ENCODE measurements around the gene NFATC1. TPM values are rescaled to one million over a fixed set of nuclear protein-coding genes. Genes with fewer than 3 reads are reported as not detected.

Gene NFATC1
- total RNA-seq, 1 experiment from 2014 or later: 3.4 TPM

DNA sequence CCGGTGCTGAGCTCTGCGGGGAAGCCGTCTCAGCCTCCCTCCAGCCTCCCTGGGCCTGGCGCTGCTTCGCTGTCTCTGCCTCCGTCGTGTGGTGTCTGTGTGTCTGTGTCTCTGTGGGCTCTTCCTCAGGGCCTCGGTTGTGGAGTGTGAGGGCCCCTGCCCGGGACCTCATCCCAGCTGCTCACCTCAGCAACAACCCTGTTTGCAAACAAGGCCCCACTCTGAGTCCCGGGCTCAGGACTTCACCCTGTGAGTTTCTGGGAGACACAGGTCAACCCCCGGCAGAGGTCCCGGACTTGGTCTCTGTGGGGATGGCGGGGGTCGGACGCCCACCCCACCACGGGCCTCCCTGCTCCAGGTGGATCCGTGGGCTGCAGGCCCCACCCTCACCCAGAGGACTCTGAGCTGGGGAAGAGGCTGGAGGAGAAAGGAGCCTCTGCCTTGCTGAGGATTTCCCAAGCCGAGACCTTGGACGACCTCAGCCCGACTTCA is 156.5 kb downstream of the NFATC1 start:
- Histone ChIP-seq H3K4me3 (no peak overlapping the region), H3K4me1 (replicated peaks) (peaks cover 15% of the 10 kb centered on the region), H3K27me3 (replicated peaks) (no peaks in the 10 kb centered on the region), H3K27ac (no peak overlapping the region), H3K9me3 (replicated peaks) (no peaks in the 10 kb centered on the region), H3K36me3 (no peaks in the 10 kb centered on the region)
- DNase-seq (ENCODE audit: low read depth in 1 of 2, low spot score in 2 of 2): no peak

DNA sequence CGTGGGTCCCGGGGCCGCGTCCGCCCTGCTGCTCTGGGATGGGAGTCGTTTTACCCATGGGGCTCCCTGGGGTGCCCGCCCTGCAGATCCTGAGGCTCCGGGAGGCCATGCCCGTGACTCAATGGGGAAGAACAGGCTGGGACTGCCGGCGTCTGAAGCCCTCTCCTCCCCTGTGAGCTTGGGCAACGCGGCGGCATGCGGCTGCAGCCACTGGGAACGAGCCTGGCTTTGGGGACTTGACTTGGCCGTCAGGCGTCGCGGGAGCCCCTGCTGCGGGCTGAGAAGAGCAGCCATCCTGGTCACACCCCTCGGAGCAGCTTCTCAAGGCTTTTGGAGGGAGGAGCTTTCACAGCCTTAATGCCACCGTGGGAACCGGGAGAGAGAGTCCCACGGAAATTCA is 157.0 kb downstream of the NFATC1 start:
- no peak overlapping the region for H3K27ac ChIP-seq
- peaks cover 10% of the 10 kb centered on the region for H3K4me1 ChIP-seq (replicated peaks)
- DNase-seq (ENCODE audit: low read depth in 1 of 2, low spot score in 2 of 2): no peak
- no peaks in the 10 kb centered on the region for H3K27me3 ChIP-seq (replicated peaks)
- no peaks in the 10 kb centered on the region for H3K9me3 ChIP-seq (replicated peaks)
- no peak overlapping the region for H3K4me3 ChIP-seq
- H3K36me3 ChIP-seq: no peaks in the 10 kb centered on the region

DNA sequence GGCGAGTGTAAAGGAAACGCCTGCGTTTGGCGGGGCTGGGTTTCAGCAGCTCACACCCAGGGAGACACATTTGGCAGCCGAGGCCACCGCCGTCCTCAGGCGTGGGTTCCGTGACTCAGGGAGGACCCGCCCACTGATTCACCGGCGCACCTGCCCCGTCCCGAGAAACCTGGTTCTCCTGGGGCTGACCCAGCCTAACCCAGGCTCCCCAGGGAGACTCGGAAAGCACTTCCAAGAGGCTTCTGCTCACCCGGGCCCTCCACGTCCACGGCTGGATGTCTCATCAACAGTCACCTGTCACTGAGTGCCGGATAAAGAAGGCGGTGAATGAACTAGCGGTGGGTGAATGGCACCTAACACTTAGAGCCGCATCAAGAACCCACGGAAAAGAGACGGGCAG is 157.4 kb downstream of the NFATC1 start:
- Histone ChIP-seq H3K27me3 (replicated peaks) (no peaks in the 10 kb centered on the region), H3K4me1 (replicated peaks) (peaks cover 5% of the 10 kb centered on the region), H3K9me3 (replicated peaks) (no peaks in the 10 kb centered on the region), H3K36me3 (no peaks in the 10 kb centered on the region), H3K4me3 (no peak overlapping the region), H3K27ac (no peak overlapping the region)
- no peak for DNase-seq (ENCODE audit: low read depth in 1 of 2, low spot score in 2 of 2)

DNA sequence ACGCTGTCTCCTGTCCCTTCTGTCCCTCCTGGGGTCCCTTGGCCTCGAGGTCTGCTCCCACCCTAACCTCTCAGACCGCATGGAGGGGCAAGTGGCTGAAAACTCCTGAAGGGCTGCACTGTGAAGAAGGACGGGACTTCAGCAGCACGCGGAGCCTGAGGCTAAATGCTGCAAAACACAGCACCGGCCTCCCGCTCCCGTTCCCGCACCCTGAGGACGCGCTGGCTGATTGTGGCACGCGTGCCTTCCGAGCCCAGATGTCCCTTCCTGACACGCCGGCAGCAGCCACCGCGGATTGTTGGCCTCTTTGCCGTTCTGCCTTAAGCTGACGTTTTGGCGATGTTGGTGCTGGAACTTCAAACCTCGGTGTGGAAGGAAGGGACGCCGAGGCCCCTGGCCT is 158.0 kb downstream of the NFATC1 start:
- Histone ChIP-seq H3K36me3 (no peaks in the 10 kb centered on the region), H3K4me1 (replicated peaks) (no peaks in the 10 kb centered on the region), H3K27me3 (replicated peaks) (no peaks in the 10 kb centered on the region), H3K4me3 (no peak overlapping the region), H3K27ac (no peak overlapping the region), H3K9me3 (replicated peaks) (no peaks in the 10 kb centered on the region)
- DNase-seq (ENCODE audit: low read depth in 1 of 2, low spot score in 2 of 2): no peak

DNA sequence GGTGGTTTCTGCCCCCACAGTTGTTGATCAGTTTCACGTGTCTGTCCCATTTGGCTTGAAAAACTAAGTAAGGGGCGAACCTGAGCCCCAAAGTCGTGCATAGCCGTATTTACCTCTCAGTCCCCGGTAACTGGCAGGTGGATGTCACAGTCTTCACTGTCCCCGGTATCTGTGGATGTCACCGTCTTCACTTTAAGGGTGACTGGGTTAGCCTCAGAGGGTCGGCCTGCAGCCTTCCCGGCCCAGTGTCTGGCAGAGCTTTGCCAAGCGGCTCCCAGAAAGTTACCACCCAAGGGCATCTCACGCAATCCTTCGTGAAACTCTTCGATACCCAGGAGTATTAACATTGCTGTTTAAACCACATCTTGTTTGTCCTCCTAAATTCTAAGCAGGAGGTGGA is 158.6 kb downstream of the NFATC1 start:
- no peaks in the 10 kb centered on the region for H3K36me3 ChIP-seq
- no peak for DNase-seq (ENCODE audit: low read depth in 1 of 2, low spot score in 2 of 2)
- peaks cover under 1% of the 10 kb centered on the region for H3K4me1 ChIP-seq (replicated peaks)
- no peaks in the 10 kb centered on the region for H3K9me3 ChIP-seq (replicated peaks)
- H3K4me3 ChIP-seq: no peak overlapping the region
- H3K27ac ChIP-seq: no peak overlapping the region
- no peaks in the 10 kb centered on the region for H3K27me3 ChIP-seq (replicated peaks)

DNA sequence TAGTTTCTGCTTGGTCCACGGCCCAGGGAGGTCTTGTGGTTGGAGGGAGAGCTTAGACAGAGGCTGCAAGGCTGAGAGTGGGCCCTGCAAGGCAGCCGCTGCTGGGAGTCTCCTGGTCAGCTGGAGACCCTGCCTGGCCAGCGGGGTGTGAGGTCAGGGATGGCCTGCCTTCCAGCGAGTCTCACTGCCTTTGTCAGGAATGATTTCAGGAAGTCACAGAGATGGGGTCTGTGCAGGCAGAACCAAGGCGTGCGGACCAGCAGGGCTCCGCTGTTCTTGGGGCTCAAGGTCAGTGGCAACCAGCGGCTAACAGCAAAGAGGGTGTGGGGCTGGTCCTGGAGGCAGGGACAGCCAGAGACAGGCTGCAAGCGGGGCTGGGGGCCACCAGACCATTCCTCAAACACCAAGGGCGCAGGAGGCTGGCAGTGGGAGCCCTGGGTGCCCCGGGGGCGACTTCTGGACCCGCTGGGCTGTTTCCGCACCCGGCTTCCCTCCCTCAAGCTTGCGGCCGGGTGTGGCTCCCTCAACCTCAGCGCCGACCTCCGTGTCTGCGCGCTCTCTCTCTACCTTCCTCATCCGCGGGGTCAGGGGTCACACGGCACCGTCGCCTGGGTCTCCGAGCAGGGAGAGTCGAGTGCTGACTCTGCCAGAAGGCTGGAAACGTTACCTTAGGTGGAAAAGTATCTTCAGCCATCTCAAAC is 159.4 kb downstream of the NFATC1 start:
- Histone ChIP-seq H3K9me3 (replicated peaks) (no peaks in the 10 kb centered on the region), H3K4me1 (replicated peaks) (peaks cover 8% of the 10 kb centered on the region), H3K36me3 (no peaks in the 10 kb centered on the region), H3K27ac (no peak overlapping the region), H3K4me3 (no peak overlapping the region), H3K27me3 (replicated peaks) (no peaks in the 10 kb centered on the region)
- DNase-seq (ENCODE audit: low read depth in 1 of 2, low spot score in 2 of 2): no peak

DNA sequence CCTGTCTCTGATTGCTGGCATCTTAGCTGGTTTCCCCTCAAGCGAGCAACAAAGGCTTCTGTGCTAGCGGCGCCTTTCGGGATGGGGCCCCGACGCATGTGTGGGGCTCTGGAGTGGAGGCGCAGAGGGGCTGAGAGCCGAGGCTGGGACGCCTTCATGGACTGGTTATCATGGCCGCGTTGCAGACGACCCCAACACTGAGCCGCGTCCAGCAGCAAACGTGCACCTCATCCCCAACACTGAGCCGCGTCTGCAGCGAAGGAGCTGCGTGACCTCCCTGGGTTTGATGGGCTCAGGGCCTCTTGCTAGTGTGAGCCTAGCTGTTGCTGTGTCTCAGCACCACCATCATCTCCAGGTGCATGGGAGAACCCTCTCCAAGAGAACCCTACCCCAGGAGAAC is 160.2 kb downstream of the NFATC1 start:
- no peaks in the 10 kb centered on the region for H3K36me3 ChIP-seq
- no peaks in the 10 kb centered on the region for H3K27me3 ChIP-seq (replicated peaks)
- peaks cover 15% of the 10 kb centered on the region for H3K4me1 ChIP-seq (replicated peaks)
- no peaks in the 10 kb centered on the region for H3K9me3 ChIP-seq (replicated peaks)
- no peak for DNase-seq (ENCODE audit: low read depth in 1 of 2, low spot score in 2 of 2)
- H3K27ac ChIP-seq: no peak overlapping the region
- no peak overlapping the region for H3K4me3 ChIP-seq

DNA sequence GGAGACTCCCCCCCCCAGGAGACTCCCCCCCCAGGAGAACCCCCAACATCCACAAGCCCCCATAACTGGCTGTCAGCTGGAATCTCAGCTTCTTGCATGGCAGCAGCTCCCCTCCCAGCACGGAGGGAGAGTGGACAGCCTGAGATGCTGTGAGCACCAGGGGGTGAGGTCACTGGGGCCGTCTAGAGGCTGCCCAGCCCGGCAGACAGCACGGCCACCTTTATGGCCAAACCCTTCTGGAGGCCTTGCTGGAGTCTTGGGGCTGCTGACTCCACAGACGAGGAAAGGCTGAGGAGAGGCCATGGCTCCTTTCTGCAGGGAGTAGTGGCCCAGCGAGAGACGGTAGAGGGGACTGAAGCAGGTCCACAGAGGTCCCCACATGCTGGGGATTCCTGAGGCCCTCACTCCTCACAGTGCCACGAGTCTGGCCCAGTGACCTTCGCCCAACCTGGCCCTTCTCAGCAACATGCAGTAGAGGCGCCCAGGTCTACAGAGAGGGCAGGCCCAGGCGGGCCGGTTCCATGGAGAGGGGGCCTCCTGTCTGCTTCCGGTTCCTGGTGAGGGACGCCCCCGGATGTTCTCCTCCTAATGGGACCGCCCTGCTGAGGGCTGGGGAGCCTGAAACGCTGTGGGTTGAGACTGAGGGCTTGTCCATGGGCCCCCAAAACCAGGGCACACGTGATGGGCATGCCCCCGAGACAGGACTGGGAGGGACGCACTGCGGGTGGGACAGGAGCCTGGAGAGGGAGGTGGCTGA is 161.3 kb downstream of the NFATC1 start:
- Histone ChIP-seq H3K9me3 (replicated peaks) (no peaks in the 10 kb centered on the region), H3K4me3 (no peak overlapping the region), H3K4me1 (replicated peaks) (peaks cover 24% of the 10 kb centered on the region), H3K27me3 (replicated peaks) (no peaks in the 10 kb centered on the region), H3K27ac (no peak overlapping the region), H3K36me3 (no peaks in the 10 kb centered on the region)
- DNase-seq (ENCODE audit: low read depth in 1 of 2, low spot score in 2 of 2): no peak

DNA sequence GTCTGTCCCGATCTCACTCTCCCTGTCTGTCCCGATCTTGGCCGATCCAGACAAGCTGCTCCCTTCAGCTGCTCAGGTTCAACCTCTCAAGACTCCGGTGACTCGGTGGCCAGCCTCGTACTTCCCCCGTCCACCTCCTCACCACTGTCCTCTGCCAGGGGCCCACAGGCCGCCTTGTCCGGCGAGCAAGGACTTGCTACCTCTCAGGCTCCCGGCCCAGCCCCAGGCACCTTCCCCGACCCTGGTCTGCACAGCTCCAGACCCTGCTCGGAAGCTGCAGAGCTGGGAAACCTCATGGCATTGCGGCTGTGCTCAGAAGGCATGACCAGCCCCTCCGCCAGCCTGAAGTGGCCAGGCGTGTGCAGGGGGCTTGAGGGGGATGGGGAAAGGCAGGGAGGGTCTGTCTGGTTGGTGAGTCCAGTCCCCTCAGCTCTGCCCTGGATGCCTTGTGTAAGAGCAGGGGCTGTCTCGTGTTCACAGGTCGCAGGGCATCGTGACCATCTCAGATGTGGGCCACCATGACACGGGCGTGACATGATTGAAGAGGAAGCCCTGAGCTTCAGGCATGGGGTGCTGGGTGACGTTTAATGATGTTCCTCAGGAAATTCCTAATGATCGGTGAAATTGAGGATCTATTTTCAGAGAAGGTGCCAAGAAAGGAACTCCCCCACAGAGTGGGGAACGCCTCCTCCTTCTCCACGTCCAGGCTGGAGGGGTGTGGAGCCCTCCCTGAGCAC is 162.6 kb downstream of the NFATC1 start:
- no peaks in the 10 kb centered on the region for H3K36me3 ChIP-seq
- no peak overlapping the region for H3K27ac ChIP-seq
- DNase-seq (ENCODE audit: low read depth in 1 of 2, low spot score in 2 of 2): no peak
- peaks cover 30% of the 10 kb centered on the region for H3K4me1 ChIP-seq (replicated peaks)
- H3K4me3 ChIP-seq: no peak overlapping the region
- no peaks in the 10 kb centered on the region for H3K9me3 ChIP-seq (replicated peaks)
- no peaks in the 10 kb centered on the region for H3K27me3 ChIP-seq (replicated peaks)

DNA sequence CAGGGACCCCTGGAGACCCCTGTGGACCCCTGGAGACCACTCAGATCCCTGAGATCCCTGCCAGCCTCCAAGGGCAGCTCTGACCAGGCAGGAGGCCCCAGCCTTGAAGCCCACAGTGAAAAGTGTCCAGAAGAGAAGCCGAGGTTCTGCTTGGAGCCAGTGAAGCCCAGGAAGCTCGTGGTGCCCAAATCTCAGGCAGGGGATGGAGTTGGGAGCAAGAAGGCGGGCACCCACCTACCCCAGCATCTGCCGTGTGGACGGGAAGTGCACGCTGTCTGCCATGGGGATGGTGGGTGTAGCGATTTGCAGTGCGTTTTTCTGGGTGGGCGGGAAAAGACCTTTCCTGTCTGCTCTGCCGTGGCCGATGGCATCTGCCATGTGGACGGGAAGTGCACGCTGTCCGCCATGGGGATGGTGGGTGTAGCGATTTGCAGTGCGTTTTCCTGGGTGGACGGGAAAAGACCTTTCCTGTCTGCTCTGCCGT is 163.2 kb downstream of the NFATC1 start:
- Histone ChIP-seq H3K36me3 (no peaks in the 10 kb centered on the region), H3K27me3 (replicated peaks) (no peaks in the 10 kb centered on the region), H3K9me3 (replicated peaks) (no peaks in the 10 kb centered on the region), H3K4me3 (no peak overlapping the region), H3K27ac (no peak overlapping the region), H3K4me1 (replicated peaks) (peaks cover 30% of the 10 kb centered on the region)
- no peak for DNase-seq (ENCODE audit: low read depth in 1 of 2, low spot score in 2 of 2)

DNA sequence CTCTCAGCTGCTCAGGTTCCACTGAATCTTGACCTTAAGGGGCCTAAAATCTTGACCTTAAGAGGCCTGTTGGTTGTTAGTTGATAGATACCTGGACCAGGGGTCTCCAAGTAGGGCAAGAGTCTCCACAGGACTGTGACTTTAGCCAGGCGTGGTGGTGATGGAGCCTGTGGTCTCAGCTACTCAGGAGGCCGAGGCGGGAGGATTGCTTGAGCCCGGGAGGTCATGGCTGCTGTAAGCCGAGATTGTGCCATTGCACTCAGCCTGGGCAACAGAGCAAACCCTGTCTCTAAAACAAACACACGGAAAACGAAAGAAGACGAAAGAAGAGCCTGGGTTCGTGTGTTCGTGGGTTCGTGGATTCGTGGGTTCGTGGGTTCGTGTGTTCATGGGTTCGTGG is 163.7 kb downstream of the NFATC1 start:
- H3K27ac ChIP-seq: peak overlapping the region; percentile 84; the same call in 1 of the 2 replicates
- peak in 1 of 2 experiments; percentile 31 for DNase-seq (ENCODE audit: low read depth in 1 of 2, low spot score in 2 of 2)
- no peaks in the 10 kb centered on the region for H3K9me3 ChIP-seq (replicated peaks)
- peaks cover 34% of the 10 kb centered on the region for H3K4me1 ChIP-seq (replicated peaks)
- no peaks in the 10 kb centered on the region for H3K36me3 ChIP-seq
- no peaks in the 10 kb centered on the region for H3K27me3 ChIP-seq (replicated peaks)
- H3K4me3 ChIP-seq: no peak overlapping the region

DNA sequence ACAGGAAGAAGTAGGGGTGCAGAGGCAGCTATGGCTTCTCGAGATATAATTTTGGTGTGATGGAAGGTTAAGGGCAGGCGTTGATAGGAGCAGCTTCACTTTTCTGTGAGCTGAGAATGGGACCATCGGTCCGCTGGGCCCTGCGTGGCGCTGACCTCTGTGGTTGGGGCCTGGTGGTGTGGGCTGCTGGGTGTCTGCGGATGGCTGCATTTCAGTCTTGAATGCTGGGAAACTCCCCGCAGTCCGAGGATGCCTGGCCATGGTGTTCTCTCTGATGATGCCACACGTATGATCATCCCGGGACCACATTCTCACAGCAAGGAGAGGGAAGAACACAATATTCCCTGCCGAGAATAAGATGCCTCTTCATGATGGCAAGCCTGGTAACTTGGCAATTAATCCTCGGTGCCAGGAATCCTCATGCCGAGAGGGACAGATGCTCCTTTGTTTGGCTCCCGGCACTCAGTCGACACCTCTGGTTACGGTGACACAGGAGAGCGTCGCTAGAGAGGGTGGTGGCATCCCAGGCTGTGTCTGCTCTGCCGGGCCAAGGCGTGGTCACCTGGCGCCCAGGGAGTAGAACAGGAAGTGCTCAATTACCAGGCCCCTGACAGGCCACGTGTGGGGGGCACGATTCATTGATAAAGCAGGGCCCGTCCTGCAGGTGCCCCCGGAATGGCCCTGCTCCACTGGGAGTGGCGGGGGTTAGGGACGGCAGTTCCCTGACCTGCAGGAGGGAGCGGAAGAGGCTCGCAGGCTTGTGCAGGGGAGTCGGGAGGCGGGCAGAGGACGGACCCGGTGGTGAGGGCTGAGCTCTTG is 164.5 kb downstream of the NFATC1 start:
- Histone ChIP-seq H3K27ac (peak overlapping the region; percentile 84), H3K4me3 (no peak overlapping the region), H3K9me3 (replicated peaks) (no peaks in the 10 kb centered on the region), H3K27me3 (replicated peaks) (no peaks in the 10 kb centered on the region), H3K36me3 (no peaks in the 10 kb centered on the region), H3K4me1 (replicated peaks) (peaks cover 39% of the 10 kb centered on the region)
- DNase-seq (ENCODE audit: low read depth in 1 of 2, low spot score in 2 of 2): peak in 1 of 2 experiments; percentile 43

DNA sequence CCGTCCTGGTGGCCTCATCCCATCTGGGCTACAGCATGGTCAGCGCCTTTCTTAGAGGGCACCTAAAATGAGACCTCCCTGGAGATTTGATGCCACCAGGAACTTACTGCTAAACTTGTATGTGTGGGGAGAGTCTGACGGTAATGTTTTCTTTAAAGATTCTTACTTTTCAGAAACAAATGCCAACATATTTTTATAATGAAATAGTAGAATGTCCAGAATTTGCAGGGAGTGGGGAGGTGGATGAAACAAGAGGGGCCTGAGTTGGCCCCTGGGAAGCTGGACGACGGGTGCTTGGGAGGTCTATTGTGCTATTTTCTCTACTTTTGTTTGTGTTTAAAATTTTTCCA is 165.1 kb downstream of the NFATC1 start:
- Histone ChIP-seq H3K4me3 (no peak overlapping the region), H3K27me3 (replicated peaks) (no peaks in the 10 kb centered on the region), H3K27ac (peak overlapping the region; percentile 84), H3K9me3 (replicated peaks) (no peaks in the 10 kb centered on the region), H3K4me1 (replicated peaks) (peaks cover 39% of the 10 kb centered on the region), H3K36me3 (no peaks in the 10 kb centered on the region)
- peak; percentile 92 to 97 for DNase-seq (ENCODE audit: low read depth in 1 of 2, low spot score in 2 of 2)
